ENCODE data around the gene LDB2.

- TF ChIP-seq, protein P1, sequence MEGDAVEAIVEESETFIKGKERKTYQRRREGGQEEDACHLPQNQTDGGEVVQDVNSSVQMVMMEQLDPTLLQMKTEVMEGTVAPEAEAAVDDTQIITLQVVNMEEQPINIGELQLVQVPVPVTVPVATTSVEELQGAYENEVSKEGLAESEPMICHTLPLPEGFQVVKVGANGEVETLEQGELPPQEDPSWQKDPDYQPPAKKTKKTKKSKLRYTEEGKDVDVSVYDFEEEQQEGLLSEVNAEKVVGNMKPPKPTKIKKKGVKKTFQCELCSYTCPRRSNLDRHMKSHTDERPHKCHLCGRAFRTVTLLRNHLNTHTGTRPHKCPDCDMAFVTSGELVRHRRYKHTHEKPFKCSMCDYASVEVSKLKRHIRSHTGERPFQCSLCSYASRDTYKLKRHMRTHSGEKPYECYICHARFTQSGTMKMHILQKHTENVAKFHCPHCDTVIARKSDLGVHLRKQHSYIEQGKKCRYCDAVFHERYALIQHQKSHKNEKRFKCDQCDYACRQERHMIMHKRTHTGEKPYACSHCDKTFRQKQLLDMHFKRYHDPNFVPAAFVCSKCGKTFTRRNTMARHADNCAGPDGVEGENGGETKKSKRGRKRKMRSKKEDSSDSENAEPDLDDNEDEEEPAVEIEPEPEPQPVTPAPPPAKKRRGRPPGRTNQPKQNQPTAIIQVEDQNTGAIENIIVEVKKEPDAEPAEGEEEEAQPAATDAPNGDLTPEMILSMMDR (conservative IDR thresholded peaks at IDR 0.05 in 1 of 2, IDR thresholded peaks at IDR 0.05 in 1 of 2; ENCODE audit: extremely low read depth in 1 of 2, insufficient read depth in 1 of 2, low read depth in 1 of 2, low read length in 2 of 2), result no peak
- no peak for TF ChIP-seq EZH2 (IDR thresholded peaks at IDR 0.05; ENCODE audit: borderline replicate concordance, low read length)
Measured at GRCh38 chr4:16896881-16897750, 1.3 kb downstream of the LDB2 start.
